ENCODE results near the gene MLKL.

Gene MLKL

GRCh38 chr16:74700438-74701225 lies at the start of gene MLKL:
Gene MLKL (minus strand): TSS chr16:74700862. CDS start chr16:74695757, 5,105 bp downstream.
- peak; percentile 43 for DNase-seq (ENCODE audit: low read depth)

GRCh38 chr16:74749291-74750055 lies 48.8 kb upstream of the MLKL start:
- DNase-seq (ENCODE audit: low read depth): no peak

- DNase-seq (ENCODE audit: low read depth): no peak
These were observed 48.0 kb upstream of the MLKL start for GRCh38 chr16:74748616-74749026.

DNA sequence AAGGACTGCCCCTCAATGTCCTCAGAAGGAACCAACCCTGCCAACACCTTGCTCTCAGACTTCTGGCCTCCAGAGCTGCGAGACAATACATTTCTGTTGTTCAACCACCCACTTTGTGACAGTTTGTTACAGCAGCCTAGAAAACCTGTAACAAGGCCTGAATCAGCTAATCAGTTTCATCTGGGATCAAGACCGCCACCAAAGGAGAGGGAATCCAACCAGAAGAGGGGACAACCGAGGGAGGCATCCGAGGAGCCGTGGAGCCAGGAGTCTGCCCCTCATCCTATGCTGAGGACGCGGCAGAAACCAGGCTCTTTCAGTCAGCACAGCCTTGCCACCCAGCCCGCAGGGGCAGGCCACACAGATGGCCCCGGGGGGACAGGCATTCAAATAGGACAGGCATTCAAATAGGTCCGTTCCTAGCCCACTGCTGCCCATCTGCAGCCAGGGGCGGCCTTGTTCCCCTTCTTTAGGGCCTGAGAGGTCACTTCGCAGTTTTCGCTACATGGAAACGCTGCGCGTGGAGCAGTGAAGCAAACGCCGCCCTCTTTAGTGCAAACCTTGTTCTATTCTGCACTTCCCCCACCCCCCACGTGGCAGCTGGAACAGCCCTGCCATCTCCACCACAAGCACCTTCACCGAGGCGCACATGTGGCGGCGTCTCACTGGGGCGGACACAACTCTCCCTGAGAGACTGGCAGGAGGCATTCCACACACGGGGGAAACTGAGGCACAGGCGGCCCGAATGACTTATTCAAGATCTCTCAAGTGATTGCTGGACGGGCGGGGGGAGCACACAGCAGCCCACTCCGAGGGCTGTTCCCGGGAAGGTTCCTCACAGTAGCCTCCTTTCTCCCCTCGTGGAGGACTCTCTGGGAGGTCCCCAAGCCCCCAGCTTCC lies 47.3 kb upstream of the MLKL start:
- no peak for DNase-seq (ENCODE audit: low read depth)

DNA sequence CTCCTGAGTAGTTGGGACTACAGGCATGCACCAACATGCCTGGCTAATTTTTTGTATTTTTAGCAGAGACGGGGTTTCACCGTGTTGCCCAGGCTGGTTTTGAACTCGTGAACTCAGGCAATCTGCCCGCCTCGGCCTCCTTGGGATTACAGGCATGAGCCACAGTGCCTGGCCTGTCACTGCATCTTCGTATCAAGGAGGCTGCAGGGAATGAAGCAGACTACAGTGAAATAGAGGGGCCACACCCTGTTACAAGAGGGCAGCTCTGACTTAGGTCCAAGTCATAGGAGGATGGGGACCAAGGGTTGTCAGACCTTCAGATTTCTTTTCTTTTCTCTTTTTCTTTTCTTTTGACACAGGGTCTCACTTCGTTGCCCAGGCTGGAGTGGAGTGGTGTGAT lies 45.3 kb upstream of the MLKL start:
- DNase-seq (ENCODE audit: low read depth): no peak

DNA sequence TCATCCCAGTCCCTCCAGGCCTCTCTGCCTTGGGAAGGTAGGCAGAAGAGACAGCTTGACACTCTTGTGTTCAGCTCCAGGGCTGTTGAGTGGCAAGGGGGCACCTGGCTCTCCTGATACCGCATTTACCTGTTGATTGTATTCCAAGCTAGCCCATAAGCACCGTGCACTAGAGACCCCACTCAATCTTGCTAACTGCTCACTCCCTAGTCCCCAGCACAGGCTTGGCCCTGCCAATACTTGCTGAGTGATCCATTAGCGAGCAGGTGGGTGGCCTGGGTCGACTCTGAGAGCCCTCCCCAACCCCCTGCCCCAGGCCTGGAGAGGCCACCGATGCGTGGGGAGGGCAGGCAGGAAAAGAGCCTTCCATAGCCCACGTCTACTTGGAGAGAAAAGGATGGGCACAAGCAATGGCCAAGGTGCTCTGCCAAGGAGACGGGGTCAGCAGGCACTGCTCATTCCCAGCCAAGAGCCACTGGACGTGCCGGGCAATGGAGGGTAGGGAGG lies 44.5 kb upstream of the MLKL start:
- no peak for DNase-seq (ENCODE audit: low read depth)

- DNase-seq (ENCODE audit: low read depth): no peak
These were observed 43.9 kb upstream of the MLKL start for GRCh38 chr16:74744566-74744965.

DNA sequence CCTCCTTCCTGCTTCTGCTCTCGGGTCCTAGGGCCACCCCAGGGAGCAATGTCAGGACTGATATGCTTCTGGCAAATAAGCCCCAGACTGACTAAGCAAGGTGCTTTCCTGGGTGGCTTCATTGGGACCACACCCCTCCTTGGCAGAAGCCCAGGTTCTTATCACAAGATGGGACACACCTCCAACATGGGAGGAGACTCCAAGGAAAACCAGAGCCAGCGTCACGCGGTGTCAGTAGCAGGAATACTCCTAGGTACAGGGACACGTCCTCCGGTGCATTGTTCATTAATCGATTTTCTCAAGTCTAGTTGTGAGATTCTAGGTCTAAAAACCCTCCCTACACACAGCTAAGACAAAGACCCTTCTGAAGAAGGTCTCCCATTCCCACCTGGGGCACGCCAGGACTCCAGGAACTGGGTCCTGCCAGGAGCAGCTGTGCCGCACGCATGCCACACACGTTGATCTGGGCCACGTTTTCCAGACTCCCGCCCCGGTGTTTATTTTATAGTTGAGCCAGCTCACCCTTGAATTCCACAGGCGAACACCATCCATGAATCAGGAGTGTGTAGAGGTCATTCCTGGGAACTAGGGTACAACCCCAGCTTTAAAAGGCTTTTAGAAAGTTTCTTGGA lies 43.1 kb upstream of the MLKL start:
- DNase-seq (ENCODE audit: low read depth): no peak

DNA sequence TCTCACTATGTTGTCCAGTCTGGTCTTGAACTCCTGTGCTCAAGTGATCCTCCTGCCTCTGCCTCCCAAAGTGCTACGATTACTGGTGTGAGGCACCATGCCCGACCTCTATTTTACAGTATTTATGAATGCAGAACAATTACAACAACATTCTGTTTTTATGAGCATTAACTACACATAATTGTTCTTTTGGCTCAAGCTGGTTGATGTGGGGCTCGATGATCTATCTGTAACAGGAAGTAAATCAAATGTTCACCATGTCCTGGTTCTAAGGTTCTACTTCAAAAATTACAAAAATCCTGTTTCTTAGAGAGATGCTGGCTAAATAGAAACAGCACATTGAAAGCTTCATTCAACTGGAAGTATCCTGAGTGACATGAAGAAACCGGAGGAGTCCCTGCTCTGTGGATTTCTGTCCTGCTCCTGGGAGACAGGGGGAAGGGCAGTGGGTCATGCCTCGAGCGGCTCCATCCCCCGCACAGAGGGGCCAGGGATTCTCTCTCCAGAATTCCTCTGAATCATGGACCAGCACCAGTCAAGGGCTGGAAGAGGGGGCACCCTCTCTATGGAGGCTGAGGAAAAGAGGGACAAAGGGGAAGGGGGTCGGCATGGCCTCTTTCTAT lies 42.5 kb upstream of the MLKL start:
- no peak for DNase-seq (ENCODE audit: low read depth)

DNA sequence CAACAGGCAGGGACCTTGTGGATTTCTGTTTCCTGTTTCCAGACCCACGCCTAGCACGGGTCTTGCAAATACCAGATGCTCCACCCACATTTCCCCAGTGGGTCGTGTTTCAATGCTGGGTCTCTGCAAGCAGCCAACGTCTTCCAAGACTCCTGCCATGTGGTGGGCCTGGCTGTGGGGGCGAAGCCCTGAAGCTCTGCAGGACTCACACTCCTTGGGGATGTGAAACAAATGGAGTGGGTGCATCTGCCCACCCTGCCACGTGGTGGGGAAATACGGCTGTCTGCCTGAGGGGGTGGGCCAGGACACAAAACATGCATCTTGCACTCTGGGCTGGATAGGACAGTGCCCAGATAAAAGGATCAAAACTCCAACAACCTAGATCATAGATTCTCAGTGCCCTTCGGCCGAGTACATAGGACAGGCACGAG lies 41.4 kb upstream of the MLKL start:
- no peak for DNase-seq (ENCODE audit: low read depth)

- no peak for DNase-seq (ENCODE audit: low read depth)
These were observed 40.2 kb upstream of the MLKL start for GRCh38 chr16:74740795-74741304.

DNA sequence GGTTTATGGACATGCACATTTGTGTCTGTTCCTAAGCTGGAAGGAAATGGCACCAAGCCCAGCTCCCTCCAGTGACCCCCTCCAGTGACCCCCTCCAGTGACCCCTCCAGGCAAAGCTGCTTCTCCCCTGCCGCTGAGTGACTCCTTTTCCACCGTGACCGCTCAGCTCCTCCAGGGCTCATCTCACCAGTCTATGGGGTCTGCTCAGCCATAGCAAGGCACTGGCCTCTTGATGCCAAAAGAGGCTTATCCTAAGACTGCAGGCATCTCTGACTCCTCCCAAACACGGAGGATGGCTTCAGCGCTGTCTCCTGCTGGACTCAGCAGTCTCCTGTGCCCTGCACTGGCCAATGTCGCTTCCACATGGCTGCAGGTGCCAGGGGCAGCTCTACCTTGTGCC lies 38.6 kb upstream of the MLKL start:
- no peak for DNase-seq (ENCODE audit: low read depth)

GRCh38 chr16:74738816-74739215 lies 38.2 kb upstream of the MLKL start:
- no peak for DNase-seq (ENCODE audit: low read depth)

- DNase-seq (ENCODE audit: low read depth): no peak
These were observed 37.5 kb upstream of the MLKL start for GRCh38 chr16:74738113-74738541.

DNA sequence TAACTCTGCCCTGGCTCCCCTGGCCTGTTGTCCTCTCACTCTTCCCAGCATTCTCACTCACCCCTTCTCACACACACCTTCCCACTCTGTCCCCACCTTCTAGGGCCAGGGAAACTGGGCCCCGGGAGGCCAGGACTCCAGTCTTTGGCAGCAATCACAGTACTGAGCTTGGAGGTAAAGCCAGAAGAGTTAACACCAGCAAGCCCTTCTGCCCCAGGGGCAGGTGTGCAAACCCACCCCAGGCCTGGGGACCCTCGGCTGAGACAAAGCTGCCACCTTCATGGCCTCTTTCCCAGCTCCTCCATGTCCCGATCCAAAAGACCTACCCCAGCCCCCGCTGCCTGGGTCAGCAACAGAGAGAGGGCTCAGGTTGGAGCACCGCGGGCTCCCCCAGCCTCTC lies 36.9 kb upstream of the MLKL start:
- DNase-seq (ENCODE audit: low read depth): no peak

DNA sequence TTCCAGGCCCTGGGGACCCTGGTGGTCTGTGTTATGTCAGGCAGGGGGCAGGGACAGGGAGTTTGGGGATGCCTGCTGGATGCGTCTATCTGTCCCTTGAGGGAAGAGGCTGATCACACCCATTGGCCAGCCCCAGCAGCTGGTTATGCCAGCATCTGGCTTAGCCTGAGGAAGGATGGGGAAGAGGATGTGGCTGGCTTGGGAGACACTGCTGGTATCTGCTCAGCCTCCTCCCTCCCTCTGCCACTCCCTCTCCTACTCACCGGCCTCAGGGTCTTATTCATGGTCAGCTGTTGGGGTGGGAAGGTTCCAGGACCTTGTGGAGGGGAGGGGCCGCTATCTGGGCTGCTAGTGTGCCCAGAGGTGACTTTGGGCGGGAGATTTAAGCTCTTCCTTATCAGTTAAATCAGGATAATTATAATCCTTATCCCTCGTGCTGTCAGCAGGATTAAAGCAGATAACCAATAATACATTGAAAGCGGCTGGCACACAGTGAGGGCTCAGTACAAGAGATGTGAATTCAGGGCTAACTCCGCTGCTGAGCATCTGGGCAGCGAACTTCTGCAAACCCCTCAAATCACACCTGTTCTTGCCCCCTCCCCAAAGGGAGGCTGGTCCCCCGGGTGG lies 36.0 kb upstream of the MLKL start:
- no peak for DNase-seq (ENCODE audit: low read depth)

DNA sequence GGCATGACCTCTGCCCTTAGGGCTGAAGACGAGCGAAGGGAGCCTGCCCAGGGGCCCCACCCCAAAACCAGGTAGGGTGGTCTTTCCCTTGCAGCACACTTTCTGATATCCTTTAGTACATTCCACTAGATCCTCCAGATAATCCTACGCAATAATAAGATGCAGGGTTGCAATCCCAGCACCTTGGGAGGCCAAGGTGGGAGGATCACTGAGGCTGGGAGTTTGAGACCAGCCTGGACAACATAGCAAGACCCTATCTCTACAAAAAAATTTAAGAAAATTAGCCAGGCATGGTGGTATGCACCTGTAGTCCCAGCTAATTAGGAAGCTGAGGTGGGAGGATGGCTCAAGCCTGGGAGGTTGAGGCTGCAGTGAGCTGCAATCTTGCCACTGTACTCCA lies 34.9 kb upstream of the MLKL start:
- DNase-seq (ENCODE audit: low read depth): no peak

GRCh38 chr16:74735162-74735452 lies 34.4 kb upstream of the MLKL start:
- DNase-seq (ENCODE audit: low read depth): no peak

GRCh38 chr16:74734361-74735161 lies 33.9 kb upstream of the MLKL start:
- no peak for DNase-seq (ENCODE audit: low read depth)
